HG03196 (cell line): ENCODE measurements around the gene MMP23B.

Experiments
- ATAC-seq: cut with Tn5 transposase; IDR thresholded peaks from one replicate; pipeline ENCODE4 v1.9.1; 2021; ENCODE audit not compliant: unreplicated experiment

Gene MMP23B

GRCh38 chr1:1618396-1619068 is 13.4 kb upstream of the MMP23B start:
- ATAC-seq = no peak

GRCh38 chr1:1619917-1620361 is 12.0 kb upstream of the MMP23B start:
- no peak for ATAC-seq

GRCh38 chr1:1620433-1621139 is 11.4 kb upstream of the MMP23B start:
- ATAC-seq = no peak

GRCh38 chr1:1621173-1622009 is 10.6 kb upstream of the MMP23B start:
- no peak for ATAC-seq

GRCh38 chr1:1622010-1622787 is 9.8 kb upstream of the MMP23B start:
- no peak for ATAC-seq

GRCh38 chr1:1622788-1623094 is 9.2 kb upstream of the MMP23B start:
- no peak for ATAC-seq

- ATAC-seq = no peak
Measured at GRCh38 chr1:1623181-1623630, 8.8 kb upstream of the MMP23B start.

GRCh38 chr1:1623631-1624442 is 8.1 kb upstream of the MMP23B start:
- ATAC-seq = no peak

GRCh38 chr1:1624443-1625403 is 7.2 kb upstream of the MMP23B start:
- ATAC-seq = no peak

GRCh38 chr1:1625404-1625775 is 6.6 kb upstream of the MMP23B start:
- no peak for ATAC-seq

GRCh38 chr1:1625824-1626206 is 6.2 kb upstream of the MMP23B start:
- no peak for ATAC-seq

- ATAC-seq = no peak
Measured at GRCh38 chr1:1626207-1627141, 5.5 kb upstream of the MMP23B start.

GRCh38 chr1:1627261-1627828 is 4.6 kb upstream of the MMP23B start:
- ATAC-seq = no peak

- no peak for ATAC-seq
Measured at GRCh38 chr1:1627829-1628753, 3.9 kb upstream of the MMP23B start.

GRCh38 chr1:1628754-1629429 is 3.1 kb upstream of the MMP23B start:
- ATAC-seq = no peak
